D341Med (cell line): ENCODE measurements around the gene NSG1.
"Not testable (repeated sequence)": the region's sequence is repeated elsewhere in the genome, so short reads cannot be mapped to it uniquely, and the experiment has no call there.

Experiments
- DNase-seq: peaks from one replicate; pipeline ENCODE4 v3.0.0; 2012; ENCODE audit warnings: low spot score

NSG1 gene

DNA sequence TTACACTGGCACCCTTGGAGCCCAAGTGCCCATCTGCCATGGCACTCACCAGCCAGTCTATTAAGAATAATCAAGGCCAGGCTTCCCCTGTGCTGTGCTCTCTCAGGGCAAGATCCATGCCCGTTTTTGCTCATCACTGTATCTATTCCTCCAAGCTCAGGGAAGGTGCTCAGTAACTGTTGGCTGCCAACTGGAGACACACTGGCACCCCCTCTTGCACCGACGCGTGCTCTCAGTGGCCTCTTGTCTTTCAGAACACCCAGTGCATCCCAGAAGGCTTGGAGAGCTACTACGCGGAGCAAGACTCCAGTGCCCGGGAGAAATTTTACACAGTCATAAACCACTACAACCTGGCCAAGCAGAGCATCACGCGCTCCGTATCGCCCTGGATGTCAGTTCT is 30.1 kb downstream of the NSG1 start:
- peak; percentile 9 for DNase-seq

DNA sequence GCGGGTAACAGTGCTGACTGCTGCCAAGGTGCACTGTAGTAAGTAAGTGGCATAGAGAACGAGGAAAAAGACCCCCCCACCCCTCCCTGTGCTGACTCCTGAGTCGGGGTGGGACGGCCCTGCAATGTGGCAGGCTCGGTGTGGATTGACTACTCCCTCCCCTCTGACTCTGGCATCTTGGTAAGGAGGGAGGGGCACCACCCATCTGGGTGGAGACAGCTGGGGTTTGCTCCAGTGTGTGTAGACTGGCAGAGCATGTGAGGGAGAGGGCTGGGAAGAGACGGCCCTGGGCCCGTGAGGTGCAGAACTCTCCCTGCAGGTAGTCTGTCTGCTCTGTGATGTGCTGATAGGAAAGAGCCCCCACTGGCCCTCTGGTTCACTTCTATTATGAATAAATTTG is 31.0 kb downstream of the NSG1 start:
- DNase-seq, result peak; percentile 22

DNA sequence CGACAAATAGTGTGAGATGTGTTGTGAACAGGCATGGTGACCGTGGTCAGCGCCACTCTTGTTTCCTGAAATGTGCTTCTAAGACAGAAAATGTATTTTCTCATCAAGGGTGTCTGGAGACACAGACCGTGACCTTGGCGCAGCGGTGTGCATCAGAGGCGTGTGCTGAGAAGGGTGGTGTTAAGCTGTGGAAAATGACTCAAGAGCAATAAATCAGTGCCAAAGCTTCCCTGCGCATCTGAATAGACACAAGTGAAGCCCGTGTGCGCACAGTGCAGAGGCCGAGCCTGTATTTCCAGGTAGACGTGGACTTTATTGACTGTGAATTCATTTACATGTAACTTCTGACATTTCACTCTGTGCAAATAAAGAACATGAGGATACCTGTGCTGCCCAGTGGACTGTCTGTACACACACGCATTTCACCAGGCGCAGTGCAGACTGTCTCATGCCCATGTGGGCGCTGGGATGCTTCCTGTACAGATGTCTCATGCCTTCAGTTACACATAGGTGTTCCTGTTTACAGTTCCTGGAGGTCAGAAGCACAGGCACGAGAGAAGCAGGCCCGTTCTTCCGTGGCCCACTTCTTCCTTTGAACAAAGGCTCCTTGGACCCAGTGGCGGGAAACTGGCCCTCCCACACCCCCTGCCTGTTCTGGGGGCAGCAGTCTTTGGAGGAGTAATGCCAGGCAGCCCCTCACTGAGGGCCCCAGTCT is 31.9 kb downstream of the NSG1 start:
- peak; percentile 7 for DNase-seq

DNA sequence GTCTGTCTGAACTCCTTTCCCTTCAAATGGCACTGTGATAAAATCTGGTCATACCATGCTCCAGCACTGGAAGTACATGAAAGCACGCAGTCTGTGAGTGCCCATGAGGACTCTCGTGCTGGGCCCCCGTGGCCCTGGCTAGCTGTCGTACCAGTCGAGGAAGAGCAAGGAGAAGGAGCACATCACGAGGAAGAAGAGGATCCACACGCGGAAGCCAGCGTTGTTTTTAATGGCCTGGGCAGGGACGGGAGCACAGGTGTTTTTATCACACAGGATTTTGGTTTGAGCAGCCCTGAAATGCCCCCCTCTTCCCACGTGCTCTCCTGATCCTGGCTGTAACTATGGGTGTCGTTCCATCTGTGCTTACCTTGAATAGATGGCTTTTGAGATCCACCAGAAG is 33.0 kb downstream of the NSG1 start:
- DNase-seq, result no peak

DNA sequence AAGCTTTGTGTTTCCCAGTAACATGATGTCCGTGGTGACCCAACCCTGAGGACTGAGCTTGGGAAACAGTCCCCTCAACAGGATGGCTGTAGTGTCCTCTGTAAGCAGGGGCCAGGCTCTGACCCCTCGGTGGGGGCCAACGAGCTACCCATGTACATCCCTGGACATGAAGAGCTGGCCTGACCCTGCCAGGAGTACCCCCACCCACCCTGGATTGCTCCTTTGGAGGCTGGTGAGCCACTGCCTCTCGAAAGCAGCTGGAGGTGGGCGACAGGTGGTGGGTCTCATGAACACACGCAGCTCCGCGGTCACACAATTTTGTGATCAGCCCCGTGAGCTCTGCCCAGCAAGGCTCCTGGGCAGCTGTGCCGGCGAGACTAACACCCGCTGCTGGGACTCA is 33.5 kb downstream of the NSG1 start:
- peak; percentile 12 for DNase-seq

DNA sequence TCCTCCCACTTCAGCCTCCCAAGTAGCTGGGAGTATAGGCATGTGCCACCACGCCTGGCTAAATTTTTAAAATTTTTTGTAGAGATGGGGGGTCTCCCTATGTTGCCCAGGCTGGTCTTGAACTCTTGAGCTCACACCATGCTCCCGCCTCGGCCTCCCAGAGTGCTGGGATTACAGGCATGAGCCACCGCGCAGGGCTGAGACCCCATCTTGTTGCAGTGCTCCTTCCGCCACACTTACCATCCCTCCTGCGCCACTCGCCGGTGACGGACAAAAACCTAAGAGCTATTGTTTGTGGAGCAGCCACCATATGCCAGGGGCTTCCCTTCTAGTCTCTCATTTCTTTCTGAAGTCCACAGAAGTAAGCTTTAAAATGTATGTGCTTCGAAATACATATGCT is 34.5 kb downstream of the NSG1 start:
- no peak for DNase-seq

DNA sequence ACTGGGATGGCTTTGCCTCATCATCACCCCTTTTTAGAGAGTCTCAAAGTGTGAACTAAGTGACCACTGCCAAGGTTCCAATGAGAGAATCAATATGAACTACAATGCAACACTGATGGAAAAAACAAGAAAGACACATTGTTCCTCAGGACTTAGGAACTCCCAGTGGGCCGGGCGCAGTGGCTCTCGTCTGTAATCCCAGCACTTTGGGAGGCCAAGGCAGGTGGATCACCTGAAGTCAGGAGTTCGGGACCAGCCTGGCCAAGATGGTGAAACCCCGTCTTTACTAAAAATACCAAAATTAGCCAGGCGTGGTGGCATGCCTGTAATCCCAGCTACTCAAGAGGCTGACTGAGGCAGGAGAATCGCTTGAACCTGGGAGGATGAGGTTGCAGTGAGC is 35.2 kb downstream of the NSG1 start:
- DNase-seq, result not testable (repeated sequence)

DNA sequence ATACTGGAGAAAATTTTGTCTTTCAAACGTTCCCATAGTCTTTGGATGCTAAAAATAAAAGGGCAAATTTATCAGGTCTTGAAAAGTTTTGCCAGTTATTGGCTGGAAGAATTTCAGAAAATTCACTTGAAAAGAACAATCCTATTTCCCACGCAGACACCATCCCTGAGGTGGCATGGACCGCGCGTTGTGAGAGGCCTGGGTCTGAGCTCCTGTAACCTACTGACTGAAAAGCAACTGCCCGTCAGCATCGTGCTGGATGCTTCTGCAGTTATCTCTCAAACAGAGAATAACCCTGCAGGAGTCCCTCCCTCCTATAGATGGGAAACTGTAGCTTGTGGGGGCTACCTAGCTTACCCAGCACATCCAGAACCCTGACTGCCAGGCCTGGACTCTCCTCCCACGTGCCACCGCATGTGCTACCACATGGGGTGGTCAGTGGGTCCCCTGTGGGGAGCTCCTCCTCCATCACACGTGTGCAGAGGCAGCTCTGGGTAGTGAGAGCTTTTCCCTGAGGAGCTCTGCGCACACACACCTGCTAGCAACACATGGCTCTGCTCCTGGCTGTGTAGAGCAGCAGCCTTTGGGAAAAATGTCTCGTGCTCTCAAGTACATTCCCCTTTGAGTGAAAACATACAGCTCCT is 36.1 kb downstream of the NSG1 start:
- DNase-seq, result peak; percentile 16

DNA sequence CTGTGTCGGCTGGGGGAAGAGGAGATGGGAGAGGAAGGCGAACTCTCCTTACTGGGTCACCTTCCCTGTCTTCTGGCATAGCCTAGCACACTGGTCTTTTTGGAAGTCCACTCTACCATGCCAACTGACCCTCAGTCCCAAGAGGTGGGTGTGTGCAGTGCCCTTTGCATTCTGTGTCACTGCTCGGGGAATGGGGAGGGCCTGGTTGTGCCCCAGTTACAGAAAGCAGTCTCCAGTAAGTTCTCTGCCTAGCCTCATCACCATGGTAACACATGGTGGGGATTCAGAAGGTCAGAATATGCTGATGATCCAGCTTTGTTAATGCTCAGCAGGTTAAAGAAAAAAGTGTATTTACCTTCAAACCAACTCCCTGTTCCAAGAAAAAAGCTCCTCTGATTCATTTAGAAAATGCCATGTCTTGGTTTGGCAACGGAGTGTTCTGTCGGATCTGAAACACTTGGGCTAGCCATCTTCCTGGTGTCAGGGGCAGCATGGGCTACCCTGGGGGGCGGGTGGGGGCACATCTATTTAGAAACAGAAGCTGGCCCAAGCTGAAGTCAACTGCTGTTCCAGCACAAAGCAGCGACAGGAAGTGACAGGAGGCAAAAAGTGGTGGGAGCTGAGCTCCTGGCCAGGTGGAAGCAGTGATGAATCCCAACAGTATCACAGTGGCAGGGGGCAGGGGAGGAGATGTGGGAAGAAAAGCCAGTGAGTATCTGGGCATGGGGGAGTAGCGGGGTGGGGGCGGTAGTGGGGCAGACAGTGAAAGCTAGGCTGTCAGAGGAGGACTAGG is 37.0 kb downstream of the NSG1 start:
- DNase-seq, result peak; percentile 4

DNA sequence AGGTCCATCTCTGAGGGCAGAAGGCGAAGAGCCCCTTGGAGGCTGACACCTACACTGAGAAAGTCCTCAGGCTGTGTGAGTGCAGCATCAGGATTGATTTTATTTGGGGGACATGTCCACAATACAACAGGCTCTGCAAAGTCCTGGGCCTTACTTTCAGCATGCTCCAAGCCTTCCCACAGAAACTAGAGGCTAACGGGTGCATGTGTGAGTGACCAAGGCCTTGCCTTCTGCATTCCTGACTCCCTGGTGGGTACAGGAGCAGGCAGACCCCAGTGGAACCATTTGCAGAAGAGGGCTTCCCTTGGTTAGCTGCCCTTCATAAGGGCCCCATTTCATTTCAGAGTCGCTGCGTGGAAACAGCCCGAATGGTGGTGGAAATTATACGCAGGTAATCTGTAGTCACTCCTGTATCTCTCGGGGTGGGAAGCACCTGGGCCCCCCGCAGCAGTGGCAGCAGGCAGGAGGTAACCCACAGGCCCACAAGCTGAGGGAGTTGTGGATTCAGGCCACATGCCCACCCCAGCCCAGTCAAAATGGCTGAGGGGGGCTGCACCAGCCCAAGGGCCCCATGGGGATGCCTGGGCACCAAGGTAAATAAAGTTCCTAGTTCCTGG is 37.7 kb downstream of the NSG1 start:
- DNase-seq, result peak; percentile 9

DNA sequence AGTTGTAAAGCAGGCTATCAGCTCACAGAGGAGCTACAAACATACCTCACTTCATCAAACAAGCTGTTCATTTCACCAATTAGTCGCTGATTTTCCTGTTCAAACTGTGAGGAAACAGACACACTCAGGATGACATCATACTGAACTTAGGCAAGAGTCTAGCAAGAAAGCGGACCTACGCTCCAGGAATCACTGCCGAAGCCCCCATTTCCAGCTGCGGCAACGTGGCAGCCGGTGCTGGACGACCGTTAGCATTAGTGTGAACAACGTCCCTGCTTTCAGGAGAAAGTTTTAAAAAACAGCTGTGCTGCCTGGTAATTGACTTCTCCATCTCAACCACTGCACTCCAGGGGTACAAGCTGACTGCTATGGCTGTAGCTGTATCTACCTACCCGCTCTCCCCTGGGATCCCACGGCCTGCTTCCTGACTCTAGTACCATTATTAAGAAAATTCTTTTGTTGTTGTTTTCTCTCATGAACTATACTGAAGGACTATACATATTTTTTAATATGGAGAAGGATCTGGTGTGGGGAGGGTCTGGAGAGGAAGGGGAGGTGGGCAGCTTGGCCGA is 38.3 kb downstream of the NSG1 start:
- peak; percentile 3 for DNase-seq

DNA sequence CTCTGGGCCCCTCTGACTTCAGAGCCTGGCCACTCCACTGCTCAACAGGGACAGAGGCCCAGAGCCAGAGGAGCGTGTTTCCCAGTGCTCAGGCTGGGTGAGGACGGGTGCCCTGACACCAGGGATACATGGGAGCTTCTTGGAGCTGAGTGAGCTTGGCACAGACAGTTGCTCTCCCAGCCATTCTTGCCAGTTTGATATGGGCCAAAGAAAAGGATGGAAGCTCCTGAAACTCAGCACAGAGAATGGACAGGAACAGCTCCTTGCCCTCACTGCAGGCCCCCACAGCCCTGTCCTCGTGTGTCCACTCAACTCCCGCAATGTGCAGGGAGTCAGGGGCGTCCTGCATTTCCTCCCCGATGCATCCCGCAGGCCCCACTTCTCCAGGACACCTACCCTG is 38.8 kb downstream of the NSG1 start:
- peak; percentile 16 for DNase-seq

DNA sequence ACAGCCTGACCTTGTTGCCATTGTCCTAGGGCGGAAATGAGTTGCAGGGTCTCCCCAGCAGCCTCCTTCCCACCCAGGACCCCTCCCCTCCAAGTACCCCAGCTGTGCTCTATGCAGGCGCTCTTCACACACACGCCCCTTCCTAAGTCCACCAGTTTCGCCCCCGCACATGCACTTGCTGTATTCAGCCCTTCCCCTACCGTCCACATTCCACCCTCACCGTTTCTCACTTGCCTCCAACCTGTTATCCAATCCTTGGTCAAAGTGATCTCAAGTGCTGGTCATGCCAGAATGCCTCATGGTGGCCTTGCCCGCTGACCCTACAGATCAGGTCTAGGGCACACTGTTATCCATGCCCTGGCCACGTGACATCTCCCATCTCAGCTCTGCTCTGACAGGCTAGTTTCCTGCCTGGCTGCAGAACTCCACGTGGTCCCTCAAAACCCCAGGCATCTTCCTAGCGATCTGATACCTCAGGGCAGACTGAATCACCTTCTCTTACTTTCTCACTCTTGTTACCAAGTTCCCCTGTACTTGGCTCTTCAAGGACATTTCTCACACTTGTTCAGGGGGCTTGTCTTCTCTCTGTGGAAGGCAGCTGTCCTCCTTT is 39.7 kb downstream of the NSG1 start:
- peak; percentile 7 for DNase-seq

DNA sequence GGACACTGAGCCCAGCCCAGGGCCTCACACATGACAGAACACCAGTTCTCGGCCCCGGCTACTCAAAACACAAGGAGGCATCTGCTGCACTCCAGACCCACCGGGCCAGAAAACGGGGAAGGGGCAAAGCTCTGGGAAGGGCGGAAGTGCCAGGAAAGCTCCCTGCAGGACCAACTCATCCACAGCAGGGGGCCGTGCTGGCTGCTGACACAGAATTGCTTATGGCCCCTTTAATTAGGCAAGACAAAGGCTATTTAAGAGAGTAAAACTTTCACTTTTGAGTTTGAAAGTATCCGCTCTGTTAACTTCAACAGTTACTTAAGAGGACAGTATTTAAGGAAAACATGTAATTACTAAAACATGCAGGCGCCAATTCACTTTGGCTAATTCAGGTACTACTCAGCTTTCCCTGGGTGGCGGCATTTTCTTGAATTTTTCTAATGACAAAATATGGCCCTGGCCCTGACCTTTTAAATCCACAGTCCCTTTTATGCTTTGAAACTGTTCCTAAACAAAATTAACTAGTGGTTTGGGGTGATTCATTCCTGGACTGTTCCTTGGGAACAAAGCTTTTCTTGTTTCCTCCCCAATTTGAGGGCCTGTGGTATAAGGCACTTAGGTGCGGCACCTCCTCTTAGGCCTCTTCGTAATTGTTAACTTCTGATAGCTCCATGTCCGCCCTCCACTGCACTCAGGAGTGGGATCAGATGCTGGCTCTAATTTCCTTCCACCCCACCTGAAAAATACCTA is 40.4 kb downstream of the NSG1 start:
- DNase-seq, result peak; percentile 30

DNA sequence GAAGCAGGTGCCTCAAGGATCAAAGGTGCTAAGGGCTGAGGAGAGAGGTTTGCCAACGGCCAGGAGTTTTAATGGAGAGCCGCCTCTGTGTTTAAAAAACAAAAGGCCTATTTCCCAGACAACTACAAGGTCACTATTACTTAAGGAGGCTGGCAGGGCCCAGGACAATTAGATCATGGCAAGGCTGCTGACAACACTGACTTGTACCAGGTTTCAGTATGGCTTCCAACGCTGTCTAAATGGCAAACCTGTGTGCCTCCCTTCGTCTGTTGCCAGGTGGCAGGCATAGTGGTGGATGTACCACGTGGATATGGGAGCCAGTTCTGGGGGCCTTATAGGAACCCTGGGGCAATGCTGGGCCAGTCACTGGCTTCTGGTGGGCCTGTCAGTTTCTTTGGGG is 41.0 kb downstream of the NSG1 start:
- DNase-seq, result peak; percentile 12

DNA sequence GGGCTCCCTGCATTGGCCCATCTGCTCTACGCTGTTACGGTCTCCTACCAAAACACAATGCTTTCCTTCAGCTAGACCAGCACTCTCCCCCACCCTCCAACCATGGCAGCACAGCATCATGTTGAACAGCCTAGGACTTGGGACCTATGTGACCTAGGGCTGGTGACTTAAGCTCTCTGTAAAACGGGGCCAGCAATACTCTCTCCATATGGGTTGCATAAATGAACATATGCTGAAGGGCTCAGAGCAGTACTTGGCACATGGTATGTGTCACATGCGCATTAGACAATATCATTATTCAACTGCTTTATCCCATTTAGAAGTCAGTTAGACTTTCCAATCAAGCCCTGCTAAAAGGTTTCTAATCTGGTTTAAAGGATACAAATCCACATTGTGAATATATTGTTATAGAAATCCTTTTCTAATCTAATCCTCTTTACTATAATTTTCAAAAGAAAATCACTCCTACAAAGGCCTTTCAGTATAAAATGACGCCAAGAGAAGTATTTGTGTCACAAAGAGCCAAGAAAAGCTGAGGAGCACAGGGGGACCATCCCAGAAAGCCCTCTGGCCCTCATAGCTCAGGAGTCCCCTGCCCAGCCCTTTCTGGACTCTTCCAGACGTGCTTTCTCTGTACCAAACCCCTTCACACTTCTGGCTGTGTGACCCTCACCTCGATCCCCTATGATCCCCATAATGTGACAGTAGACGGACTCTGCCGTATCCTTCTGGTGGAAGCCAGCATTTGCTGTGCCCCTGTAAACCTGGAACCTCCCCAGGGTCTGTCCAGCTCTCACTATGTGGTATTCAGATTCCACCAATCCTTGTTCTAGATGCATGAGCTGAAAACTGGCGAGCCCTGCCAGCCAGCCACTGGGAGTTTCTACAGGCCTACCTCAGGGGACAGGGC is 42.3 kb downstream of the NSG1 start:
- DNase-seq, result peak; percentile 72

DNA sequence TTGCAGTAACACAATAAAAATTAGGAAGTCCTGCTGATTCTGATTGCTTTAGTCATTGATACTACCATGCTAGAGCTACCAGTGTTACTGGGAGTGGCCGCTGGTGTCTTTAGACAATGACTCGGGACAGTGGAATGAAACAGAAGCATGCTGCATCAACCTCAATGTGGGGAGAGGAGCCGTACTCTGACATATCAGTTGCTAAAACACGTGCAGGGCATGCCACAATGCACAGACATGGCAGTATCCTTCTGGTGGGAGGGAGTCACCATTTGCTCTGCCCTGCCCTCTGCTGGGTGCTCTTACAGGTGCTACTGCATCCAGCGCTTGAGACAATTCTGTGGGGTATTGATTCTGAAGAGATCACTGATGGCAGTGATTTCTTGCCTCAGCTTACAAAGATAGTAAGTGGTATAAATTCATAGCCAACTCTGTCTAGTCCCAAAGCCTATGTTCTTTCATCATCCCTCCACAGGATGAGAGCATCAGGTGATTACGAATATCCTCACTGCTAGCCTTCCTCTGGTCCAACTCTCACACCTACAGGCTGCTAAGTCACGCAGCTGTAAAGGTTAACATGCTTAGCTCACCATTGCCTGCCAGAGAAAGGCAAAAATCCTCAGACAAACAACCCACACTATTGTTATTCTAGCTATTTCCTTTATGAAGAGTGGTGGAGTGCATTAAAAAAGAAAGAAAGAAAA is 43.7 kb downstream of the NSG1 start:
- DNase-seq, result peak; percentile 80

DNA sequence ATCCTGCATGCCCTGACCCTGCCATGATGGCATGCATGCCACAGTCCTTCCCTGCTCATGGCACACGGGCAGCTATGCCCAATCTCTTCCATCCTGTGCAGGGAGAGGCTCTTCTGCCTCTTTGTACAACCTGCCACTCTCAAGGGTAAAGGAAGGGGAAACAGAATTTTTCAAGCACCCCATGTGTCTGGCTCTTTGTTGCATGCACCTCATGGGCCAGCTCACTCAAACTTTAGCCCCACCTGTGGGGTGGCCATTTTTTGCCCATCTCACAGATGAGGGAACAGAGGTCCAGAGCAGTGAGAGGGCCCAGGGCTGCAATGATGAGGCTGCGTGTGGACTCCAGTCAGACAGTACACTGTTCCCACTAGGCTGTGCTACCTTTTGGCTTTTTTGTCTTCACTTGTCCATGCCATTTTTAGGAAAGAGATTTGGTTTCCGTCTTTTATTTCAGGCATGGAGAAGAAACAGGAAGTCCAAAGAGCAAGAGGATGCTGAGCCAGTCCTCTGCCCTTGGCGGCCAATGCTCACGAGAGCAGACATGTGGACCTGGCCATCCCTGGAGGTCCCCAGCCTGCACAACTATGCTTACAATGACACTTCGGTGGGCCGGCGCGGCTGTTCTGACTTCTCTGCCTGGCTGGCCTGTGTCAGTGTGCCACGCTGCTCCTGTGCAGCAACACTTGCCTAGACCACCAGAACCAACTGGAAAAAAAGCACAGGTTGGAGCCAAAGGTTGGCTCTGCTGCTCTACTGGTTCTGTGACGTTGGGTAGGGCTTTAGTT is 45.6 kb downstream of the NSG1 start:
- peak; percentile 8 for DNase-seq

DNA sequence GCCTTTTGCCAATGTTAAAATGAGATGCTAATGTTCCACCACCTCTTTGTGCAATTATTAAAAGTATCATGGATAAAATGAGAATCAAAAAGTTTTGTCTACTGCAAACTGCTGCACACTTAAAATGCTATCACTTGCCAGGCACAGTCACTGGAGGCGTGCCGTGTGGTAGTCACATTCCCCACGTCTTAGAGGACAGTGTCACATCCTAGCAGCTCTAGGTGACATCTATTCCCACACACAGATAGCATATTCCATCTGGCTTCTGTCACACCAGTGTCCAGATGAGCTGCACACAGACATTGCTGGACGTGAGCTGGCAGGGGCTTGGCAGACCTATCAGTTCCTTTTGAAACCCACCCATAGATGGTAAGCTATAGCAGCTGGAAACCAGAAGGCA is 47.0 kb downstream of the NSG1 start:
- DNase-seq, result peak; percentile 8
